HG03139 (cell line): ENCODE data around the gene REC8.

Experiments used
- ATAC-seq: cut with Tn5 transposase; IDR thresholded peaks from one replicate; pipeline ENCODE4 v1.9.1; 2021; ENCODE audit not compliant: unreplicated experiment

The REC8 gene

GRCh38 chr14:24171422-24172260 is at the start of gene REC8:
REC8 (plus strand) TSS chr14:24172080; CDS start chr14:24172553, 473 bp downstream.
- peak; percentile 65 for ATAC-seq

- no peak for ATAC-seq
These were observed 49.5 kb upstream of the REC8 start for GRCh38 chr14:24122416-24122815.

DNA sequence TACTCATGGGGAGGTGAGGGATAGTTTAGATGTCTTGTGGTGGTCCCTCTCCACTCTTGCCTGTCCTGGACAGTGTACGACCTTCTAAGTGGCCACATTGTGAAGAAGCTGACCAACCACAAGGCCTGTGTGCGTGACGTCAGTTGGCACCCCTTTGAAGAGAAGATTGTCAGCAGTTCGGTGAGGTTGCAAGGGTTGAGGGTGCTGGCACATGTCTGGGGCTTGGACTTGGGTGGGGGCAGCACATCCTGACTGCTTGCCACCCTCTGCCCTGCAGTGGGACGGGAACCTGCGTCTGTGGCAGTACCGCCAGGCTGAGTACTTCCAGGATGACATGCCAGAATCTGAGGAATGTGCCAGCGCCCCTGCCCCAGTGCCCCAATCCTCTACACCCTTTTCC is 49.0 kb upstream of the REC8 start:
- no peak for ATAC-seq

DNA sequence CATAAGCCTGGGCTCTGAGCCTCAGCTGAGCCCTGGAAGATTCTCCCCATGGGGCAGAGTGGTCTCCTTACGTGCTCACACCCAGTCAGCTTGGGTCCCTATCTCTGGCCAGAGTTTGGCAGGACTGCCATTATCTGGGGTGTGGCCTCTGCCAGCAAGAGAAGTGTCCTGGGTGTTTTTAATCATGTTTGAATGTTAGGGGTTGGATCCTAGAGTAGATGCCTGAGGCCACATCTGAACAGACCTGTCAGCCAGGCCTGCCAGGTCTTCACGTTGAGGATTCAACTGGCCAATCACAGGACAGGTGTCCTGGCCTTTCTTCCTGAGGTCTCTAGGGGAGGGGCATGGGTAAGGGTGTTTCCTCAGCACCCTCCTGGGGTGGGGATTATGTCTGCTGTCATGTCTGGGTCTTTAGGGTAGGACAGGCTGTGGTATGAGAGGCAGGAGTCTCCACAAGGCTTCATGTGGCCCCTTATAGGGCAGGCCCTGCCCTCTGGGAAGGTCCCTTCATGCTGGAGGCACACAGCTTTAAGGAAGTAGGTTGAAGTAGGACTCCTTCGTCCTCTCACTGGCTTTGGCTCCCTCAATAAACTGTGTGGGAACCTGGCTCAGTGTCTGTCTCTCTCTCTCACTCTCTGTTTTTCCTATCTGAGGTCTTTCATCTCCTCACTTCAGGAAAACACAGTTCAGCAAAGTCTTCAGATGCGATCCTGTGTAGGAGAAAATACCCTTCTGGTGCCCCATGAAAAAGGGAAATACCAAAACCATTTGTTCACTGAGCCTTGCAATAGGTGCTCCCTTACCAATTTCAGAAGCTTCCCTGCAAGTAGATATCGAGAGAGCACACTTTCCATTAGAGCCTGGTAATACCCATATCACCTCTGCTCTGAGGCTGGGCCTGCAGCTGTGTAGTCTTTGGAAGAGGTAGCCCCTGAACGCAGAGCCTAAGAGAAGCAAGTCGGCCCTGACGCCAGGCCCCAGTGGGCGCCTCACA is 48.2 kb upstream of the REC8 start:
- no peak for ATAC-seq

DNA sequence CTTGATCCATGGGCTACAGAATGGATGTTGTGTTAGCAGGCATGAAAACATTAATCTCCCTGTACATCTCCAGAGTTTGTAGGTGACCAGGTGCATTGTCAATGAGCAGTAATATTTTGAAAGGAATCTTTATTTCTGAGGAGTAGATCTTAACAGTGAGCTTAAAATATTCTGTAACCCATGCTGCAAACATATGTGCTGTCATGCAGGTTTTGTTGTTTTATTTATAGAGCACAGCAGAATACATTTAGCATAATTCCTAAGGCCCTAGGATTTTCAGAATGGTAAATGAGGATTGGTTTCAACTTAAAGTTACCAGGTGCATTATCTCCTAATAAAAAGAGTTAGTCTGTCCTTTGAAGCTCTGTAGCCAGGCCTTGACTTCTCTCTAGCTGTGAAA is 44.9 kb upstream of the REC8 start:
- no peak for ATAC-seq

- no peak for ATAC-seq
These were observed 44.2 kb upstream of the REC8 start for GRCh38 chr14:24127673-24128072.

DNA sequence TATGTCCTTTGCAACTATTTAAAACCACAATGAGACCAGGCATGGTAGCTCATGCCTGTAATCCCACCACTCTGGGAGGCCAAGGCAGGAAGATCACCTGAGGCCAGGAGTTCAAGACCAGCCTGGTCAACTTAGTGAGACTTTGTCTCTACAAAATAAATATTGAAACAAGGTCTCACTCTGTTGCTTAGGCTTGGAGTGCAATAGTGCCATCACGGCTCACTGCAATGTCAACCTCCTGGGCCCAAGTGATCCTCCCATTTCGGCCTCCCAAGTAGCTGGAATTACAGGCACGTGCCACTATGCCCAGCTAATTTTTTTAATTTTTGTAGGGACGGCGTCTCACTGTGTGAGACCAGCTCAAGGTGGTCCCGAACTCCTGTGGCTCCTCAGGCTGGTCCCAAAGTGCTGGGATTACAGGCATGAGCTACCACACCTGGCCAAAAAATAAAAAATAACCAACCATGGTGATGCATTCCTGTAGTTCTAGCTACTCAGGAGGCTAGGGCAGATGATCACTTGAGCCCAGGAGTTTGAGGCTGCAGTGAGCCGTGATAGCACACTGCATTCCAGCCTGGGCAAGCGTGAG is 42.4 kb upstream of the REC8 start:
- no peak for ATAC-seq

DNA sequence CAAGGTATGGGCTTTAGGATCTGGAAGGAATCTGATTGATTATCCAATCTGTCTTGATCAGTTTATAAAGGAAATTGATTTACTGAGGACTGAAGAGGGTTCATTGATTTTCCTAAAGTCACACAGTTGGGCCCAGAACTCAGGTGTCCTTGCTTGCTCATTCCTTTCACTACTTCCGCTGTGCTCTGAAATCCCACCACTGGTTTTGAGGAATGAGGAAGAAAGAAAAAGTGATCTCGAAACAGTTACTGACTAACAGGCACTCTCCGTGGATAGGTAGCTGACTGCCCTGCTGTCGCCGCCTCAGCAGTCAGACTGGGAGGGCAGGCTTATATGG is 41.5 kb upstream of the REC8 start, which contains the start of gene FITM1:
Gene FITM1 (plus strand): TSS at position 280 of the 337 bp plus-strand sequence. CDS start 905 bp downstream, outside the sequence.
- ATAC-seq: no peak

- no peak for ATAC-seq
These were observed 40.9 kb upstream of the REC8 start for GRCh38 chr14:24130717-24131548.

GRCh38 chr14:24131549-24131966 is 40.3 kb upstream of the REC8 start:
- no peak for ATAC-seq

GRCh38 chr14:24132061-24132685 is 39.7 kb upstream of the REC8 start:
- ATAC-seq: no peak

GRCh38 chr14:24132976-24133375 is 38.9 kb upstream of the REC8 start:
- no peak for ATAC-seq

GRCh38 chr14:24133735-24134134 is 38.1 kb upstream of the REC8 start:
- no peak for ATAC-seq

DNA sequence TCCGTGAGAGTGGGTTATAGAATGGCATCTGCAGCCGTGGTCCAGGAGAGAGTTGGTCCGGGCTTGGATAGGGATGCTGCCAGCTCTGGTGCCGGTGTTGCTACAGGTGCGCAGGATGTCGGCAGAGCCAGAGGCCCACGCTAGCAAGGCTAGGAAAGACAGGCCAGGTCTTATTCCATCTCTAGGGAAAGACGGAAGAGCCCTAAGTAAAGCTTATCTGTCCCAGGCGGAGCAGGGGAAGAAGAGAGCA is 36.4 kb upstream of the REC8 start:
- ATAC-seq: no peak

GRCh38 chr14:24135834-24136683 is 35.8 kb upstream of the REC8 start, which contains the start of gene PSME1:
PSME1 (plus strand) TSS chr14:24136194; CDS start chr14:24136263, 69 bp downstream.
- peak; percentile 78 for ATAC-seq

DNA sequence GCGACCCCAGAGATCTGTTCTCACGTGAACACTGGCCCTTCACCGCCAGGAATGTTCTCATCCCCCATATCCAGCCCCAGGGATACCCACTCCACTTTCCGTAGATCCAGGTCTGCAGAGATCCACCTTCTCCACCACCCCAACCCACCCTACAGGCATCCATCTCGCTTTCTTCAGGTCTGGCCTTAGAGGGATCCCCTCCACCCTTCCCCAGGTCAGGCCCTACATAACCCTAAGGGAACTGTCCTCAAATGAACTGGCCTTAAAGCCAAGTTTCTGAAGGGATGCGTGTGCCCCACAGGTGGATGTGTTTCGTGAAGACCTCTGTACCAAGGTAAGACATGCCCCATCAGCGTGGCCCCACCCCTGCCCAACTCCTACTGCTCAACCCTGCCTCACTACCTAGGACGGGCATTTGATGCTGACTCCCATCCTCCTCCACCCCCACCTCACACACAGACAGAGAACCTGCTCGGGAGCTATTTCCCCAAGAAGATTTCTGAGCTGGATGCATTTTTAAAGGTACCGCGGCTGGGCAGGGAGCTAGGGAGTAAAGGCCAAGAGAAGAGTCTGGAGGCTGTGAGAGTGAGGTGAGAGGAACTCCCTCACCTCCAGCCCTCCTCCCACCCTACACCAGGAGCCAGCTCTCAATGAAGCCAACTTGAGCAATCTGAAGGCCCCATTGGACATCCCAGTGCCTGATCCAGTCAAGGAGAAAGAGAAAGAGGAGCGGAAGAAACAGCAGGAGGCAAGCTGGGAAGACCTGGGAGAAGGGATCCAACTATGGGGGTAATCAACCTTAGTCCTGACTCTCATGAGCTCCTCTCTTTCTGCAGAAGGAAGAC is 35.0 kb upstream of the REC8 start:
- no peak for ATAC-seq

DNA sequence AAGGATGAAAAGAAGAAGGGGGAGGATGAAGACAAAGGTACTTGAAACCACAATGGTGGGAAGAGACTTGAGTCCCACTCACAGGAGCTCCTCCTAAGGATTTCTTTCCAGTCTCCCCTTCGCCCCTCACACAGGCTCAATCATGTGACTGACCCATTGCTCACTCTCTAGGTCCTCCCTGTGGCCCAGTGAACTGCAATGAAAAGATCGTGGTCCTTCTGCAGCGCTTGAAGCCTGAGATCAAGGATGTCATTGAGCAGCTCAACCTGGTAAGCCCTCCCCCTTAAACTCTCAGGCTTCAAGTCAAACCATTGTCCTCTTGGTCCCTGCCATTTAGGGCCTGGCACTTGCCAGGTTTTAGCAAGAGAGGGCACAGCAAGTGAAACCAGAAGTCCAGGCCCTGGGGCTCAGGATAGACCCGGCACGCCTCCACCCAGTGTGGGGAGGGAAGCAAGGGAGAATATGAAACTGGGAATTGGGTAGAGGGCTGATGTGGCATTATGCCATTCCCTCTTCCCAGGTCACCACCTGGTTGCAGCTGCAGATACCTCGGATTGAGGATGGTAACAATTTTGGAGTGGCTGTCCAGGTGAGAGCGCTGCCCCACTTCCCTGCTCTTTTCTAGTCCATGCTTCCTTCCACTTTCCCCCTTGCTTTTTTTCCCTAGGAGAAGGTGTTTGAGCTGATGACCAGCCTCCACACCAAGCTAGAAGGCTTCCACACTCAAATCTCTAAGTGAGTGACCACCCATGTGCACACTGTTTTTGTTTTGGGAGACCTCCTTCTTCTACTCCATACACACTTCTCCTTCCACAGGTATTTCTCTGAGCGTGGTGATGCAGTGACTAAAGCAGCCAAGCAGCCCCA is 34.1 kb upstream of the REC8 start:
- no peak for ATAC-seq
